SK-N-SH treated with all-trans-retinoic acid at 6 μM for 48 hours (cell line): ENCODE results near the gene TYK2.

Experiments
- ATAC-seq: fragments of 200-7000 bp; cut with Tn5 transposase; 3 replicates; pipeline ENCODE4 v1.9.1; 2020; ENCODE audit warnings: mild to moderate bottlenecking, moderate library complexity
- ARNTL ChIP-seq: fragments of 450-650 bp; formaldehyde crosslinking; IDR thresholded peaks from 2 replicates; pipeline ENCODE4 v1.5.0; 2020; ENCODE audit warnings: low read depth, mild to moderate bottlenecking, moderate library complexity, borderline replicate concordance
- BACH2 ChIP-seq: fragments of 250-450 bp; sonication (Bioruptor Pico); IDR thresholded peaks from 2 replicates; pipeline ENCODE4 v1.9.0; 2021; ENCODE audit warnings: mild to moderate bottlenecking, borderline replicate concordance
- CSDC2 ChIP-seq: fragments of 250-450 bp; sonication (Bioruptor Pico); IDR thresholded peaks from 2 replicates; pipeline ENCODE4 v1.5.0; 2020; ENCODE audit warnings: mild to moderate bottlenecking, moderate library complexity
- CSRNP3 ChIP-seq: fragments of 250-450 bp; sonication (Bioruptor Pico); IDR thresholded peaks from 2 replicates; pipeline ENCODE4 v1.5.1; 2021; ENCODE audit warnings: mild to moderate bottlenecking, moderate library complexity
- GLIS3 ChIP-seq: fragments of 250-450 bp; sonication (Bioruptor Pico); IDR thresholded peaks from 2 replicates; pipeline ENCODE4 v1.5.0; 2020; ENCODE audit warnings: mild to moderate bottlenecking, moderate library complexity
- ISL1 ChIP-seq: fragments of 250-450 bp; sonication (Bioruptor Pico); IDR thresholded peaks from 2 replicates; pipeline ENCODE4 v2.1.2; 2022; ENCODE audit warnings: mild to moderate bottlenecking, moderate library complexity
- OSR1 ChIP-seq: fragments of 250-450 bp; sonication (Bioruptor Pico); IDR thresholded peaks from 2 replicates; pipeline ENCODE4 v1.8.0; 2022; ENCODE audit warnings: moderate library complexity, mild to moderate bottlenecking, inconsistent platforms
- POU6F1 ChIP-seq: fragments of 250-450 bp; sonication (Bioruptor Pico); IDR thresholded peaks from 2 replicates; pipeline ENCODE4 v1.8.0; 2021; ENCODE audit warnings: low read depth, mild to moderate bottlenecking, moderate library complexity, borderline replicate concordance
- PPARA ChIP-seq: fragments of 250-450 bp; sonication (Bioruptor Pico); IDR thresholded peaks from 2 replicates; pipeline ENCODE4 v1.5.0; 2020; ENCODE audit warnings: mild to moderate bottlenecking, borderline replicate concordance
- SNAI2 ChIP-seq: fragments of 250-450 bp; sonication (Bioruptor Pico); IDR thresholded peaks from 2 replicates; pipeline ENCODE4 v1.5.0; 2020; ENCODE audit warnings: mild to moderate bottlenecking, moderate library complexity
- TOX ChIP-seq: fragments of 250-450 bp; sonication (Bioruptor Pico); IDR thresholded peaks from 2 replicates; pipeline ENCODE4 v1.8.0; 2021; ENCODE audit warnings: mild to moderate bottlenecking, moderate library complexity, borderline replicate concordance
- ZC3H10 ChIP-seq: fragments of 250-450 bp; sonication (Bioruptor Pico); IDR thresholded peaks from 2 replicates; pipeline ENCODE4 v1.5.1; 2021; ENCODE audit warnings: mild to moderate bottlenecking, moderate library complexity
- ZFP3 ChIP-seq: fragments of 250-450 bp; sonication (Bioruptor Pico); IDR thresholded peaks from 2 replicates; pipeline ENCODE4 v1.5.0; 2020; ENCODE audit warnings: mild to moderate bottlenecking, moderate library complexity
- ZFP30 ChIP-seq: fragments of 450-650 bp; formaldehyde crosslinking; IDR thresholded peaks from 2 replicates; pipeline ENCODE4 v1.5.0; 2022; ENCODE audit warnings: mild to moderate bottlenecking, moderate library complexity
- ZNF565 ChIP-seq: fragments of 450-650 bp; formaldehyde crosslinking; conservative IDR thresholded peaks from 2 replicates; pipeline ENCODE4 v1.5.0; 2020; ENCODE audit warnings: low read depth, mild to moderate bottlenecking, moderate library complexity
- ZNF70 ChIP-seq: fragments of 450-650 bp; formaldehyde crosslinking; IDR thresholded peaks from 2 replicates; pipeline ENCODE4 v1.5.0; 2020; ENCODE audit warnings: mild to moderate bottlenecking, moderate library complexity
- ZNF8 ChIP-seq: fragments of 450-650 bp; formaldehyde crosslinking; IDR thresholded peaks from 2 replicates; pipeline ENCODE4 v1.5.0; 2020; ENCODE audit warnings: mild to moderate bottlenecking, moderate library complexity
- TF ChIP-seq, protein P1 (sequence below): fragments of 250-450 bp; sonication (Bioruptor Pico); IDR thresholded peaks from 2 replicates; pipeline ENCODE4 v1.5.1; 2020; ENCODE audit warnings: low read depth, mild to moderate bottlenecking, moderate library complexity
- TF ChIP-seq, protein P2 (sequence below): fragments of 250-450 bp; sonication (Bioruptor Pico); IDR thresholded peaks from 2 replicates; pipeline ENCODE4 v1.8.0; 2020; ENCODE audit warnings: mild to moderate bottlenecking, moderate library complexity, borderline replicate concordance
- TF ChIP-seq, protein P3 (sequence below): fragments of 250-450 bp; sonication (Bioruptor Pico); IDR thresholded peaks from 2 replicates; pipeline ENCODE4 v1.5.0; 2020; ENCODE audit warnings: mild to moderate bottlenecking, moderate library complexity

The TYK2 gene

DNA sequence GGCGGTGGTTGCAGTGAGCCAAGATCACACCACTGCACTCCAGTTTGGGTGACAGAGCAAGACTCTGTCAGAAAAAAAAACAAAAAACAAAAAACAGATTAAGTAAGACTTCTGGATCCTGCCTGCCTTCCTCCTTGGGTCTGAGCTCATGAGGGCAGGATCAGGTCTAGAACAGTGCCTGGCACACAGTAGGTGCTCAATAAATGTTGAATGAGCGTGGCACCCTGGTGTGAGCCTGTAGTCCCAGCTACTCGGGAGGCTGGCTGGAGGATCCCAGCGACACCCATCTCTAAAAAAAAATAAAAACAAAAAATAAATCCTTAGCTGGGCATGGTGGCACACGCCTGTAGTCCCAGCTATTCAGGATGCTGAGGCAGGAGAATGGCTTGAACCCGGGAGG, 25.8 kb upstream of the TYK2 start (continued):
- TF ChIP-seq CSRNP3 (no peak), ZC3H10 (CRISPR knock-in tag) (no peak)

DNA sequence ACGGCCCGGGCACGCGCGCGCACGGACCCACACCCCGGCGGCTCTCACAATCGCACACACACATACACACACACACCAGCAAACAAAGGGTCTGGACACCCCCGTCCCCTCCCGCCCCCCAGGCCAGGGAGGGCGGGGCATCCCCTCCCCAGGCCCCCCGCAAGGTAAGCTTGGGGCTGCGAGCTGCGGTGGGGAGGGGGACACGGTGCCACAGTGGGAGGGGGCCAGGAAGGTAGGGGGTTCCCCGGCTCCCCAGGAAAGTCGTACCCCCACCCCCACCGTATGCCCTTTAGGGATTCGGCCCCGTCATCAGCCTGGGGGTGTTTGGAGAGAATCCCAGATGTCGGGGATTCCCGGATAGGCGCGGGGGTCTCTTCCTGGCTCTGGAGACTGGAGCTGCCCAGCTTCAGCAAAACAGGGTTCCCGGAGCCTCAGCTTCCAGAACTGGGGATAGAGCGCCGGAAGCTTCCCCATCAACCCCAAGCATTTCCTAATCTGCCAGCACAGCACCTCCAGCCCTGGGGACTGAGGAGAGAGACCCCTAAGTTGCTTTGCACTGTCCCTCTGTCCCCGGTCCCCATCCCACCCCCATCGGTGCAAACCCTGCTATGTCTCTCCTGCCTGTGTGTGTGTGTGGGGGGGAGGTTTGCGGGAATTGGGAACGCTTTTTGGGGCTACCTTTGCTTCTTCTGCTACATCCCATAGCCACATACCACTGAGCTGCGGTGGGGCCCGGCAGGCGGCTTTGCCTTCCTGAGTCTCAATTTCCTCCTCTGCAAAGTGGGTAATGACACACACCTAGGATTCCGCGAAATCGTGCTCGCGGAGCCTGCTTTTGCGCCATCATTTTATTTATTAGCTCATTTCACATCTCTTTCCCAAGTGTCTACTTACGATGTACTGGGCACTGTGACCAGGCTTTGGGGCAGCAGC, 24.8 kb upstream of the TYK2 start:
- ATAC-seq: no peak
- TF ChIP-seq ZNF70 (CRISPR knock-in tag): no peak
- TF ChIP-seq ZNF8 (CRISPR knock-in tag): no peak
- no peak for TF ChIP-seq POU6F1
- TF ChIP-seq CSDC2 (CRISPR knock-in tag): no peak
- no peak for TF ChIP-seq ARNTL (CRISPR knock-in tag)
- no peak for TF ChIP-seq ZNF565
- TF ChIP-seq, protein P1, sequence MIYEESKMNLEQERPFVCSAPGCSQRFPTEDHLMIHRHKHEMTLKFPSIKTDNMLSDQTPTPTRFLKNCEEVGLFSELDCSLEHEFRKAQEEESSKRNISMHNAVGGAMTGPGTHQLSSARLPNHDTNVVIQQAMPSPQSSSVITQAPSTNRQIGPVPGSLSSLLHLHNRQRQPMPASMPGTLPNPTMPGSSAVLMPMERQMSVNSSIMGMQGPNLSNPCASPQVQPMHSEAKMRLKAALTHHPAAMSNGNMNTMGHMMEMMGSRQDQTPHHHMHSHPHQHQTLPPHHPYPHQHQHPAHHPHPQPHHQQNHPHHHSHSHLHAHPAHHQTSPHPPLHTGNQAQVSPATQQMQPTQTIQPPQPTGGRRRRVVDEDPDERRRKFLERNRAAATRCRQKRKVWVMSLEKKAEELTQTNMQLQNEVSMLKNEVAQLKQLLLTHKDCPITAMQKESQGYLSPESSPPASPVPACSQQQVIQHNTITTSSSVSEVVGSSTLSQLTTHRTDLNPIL (CRISPR knock-in tag): no peak
- no peak for TF ChIP-seq SNAI2 (CRISPR knock-in tag)
- TF ChIP-seq, protein P2, sequence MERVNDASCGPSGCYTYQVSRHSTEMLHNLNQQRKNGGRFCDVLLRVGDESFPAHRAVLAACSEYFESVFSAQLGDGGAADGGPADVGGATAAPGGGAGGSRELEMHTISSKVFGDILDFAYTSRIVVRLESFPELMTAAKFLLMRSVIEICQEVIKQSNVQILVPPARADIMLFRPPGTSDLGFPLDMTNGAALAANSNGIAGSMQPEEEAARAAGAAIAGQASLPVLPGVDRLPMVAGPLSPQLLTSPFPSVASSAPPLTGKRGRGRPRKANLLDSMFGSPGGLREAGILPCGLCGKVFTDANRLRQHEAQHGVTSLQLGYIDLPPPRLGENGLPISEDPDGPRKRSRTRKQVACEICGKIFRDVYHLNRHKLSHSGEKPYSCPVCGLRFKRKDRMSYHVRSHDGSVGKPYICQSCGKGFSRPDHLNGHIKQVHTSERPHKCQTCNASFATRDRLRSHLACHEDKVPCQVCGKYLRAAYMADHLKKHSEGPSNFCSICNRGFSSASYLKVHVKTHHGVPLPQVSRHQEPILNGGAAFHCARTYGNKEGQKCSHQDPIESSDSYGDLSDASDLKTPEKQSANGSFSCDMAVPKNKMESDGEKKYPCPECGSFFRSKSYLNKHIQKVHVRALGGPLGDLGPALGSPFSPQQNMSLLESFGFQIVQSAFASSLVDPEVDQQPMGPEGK: no peak
- no peak for TF ChIP-seq BACH2 (CRISPR knock-in tag)
- TF ChIP-seq ZC3H10 (CRISPR knock-in tag): no peak
- no peak for TF ChIP-seq GLIS3 (CRISPR knock-in tag)
- no peak for TF ChIP-seq ZFP30 (CRISPR knock-in tag)
- TF ChIP-seq, protein P3, sequence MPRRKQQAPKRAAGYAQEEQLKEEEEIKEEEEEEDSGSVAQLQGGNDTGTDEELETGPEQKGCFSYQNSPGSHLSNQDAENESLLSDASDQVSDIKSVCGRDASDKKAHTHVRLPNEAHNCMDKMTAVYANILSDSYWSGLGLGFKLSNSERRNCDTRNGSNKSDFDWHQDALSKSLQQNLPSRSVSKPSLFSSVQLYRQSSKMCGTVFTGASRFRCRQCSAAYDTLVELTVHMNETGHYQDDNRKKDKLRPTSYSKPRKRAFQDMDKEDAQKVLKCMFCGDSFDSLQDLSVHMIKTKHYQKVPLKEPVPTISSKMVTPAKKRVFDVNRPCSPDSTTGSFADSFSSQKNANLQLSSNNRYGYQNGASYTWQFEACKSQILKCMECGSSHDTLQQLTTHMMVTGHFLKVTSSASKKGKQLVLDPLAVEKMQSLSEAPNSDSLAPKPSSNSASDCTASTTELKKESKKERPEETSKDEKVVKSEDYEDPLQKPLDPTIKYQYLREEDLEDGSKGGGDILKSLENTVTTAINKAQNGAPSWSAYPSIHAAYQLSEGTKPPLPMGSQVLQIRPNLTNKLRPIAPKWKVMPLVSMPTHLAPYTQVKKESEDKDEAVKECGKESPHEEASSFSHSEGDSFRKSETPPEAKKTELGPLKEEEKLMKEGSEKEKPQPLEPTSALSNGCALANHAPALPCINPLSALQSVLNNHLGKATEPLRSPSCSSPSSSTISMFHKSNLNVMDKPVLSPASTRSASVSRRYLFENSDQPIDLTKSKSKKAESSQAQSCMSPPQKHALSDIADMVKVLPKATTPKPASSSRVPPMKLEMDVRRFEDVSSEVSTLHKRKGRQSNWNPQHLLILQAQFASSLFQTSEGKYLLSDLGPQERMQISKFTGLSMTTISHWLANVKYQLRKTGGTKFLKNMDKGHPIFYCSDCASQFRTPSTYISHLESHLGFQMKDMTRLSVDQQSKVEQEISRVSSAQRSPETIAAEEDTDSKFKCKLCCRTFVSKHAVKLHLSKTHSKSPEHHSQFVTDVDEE: no peak
- TF ChIP-seq ISL1: no peak
- TF ChIP-seq TOX: no peak

DNA sequence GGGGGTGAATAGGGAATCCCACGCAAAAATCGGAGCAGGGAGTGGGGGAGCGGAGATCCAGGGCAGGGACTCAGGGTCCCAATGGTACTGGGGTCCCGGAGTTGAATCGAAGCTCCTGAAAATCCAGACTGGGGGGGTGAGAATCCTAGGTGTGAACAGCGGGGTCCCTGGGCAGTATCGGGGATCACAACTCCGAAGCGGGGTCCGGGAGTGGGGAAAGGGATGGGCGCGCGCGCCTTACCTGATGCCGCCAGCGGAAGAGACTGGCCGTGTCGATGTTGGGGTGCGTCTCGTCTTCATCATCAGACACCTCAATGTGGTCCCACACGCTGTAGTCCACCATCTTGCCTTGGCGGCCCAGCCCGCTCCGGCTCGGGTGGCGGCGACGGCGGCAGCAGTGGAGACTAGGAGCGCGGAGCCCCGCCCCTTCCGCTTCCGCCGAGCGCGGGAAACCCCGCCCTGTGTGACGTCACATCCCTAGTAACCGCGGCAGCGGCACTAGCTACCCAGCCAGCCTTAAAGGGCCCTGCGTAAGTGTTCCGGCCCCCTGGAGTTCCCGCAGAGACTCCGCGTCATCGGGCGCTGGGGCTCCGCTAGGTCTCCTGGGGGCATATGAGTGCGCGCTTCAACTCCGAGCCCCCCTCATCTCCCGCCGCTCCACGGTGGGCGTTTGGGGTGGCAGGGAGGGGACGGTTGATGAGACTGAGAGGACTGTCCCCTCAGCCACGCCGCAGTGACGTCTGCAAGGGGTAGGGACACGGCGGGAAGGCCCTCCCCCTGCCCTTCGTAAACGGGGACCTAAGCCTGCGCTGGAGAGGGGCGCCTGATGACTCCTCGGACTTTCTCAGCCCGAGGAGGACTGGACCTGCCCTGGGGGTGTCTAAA, 23.0 kb upstream of the TYK2 start, which contains the start of gene CDC37:
TSS of gene CDC37 (minus strand) at position 406 of the 885 bp plus-strand sequence. CDS start at position 343, 63 bp downstream.
- ATAC-seq: peak; percentile 86
- no peak for TF ChIP-seq ISL1
- no peak for TF ChIP-seq PPARA (CRISPR knock-in tag)
- no peak for TF ChIP-seq POU6F1
- no peak for TF ChIP-seq CSRNP3
- no peak for TF ChIP-seq ZFP3 (CRISPR knock-in tag)
- TF ChIP-seq OSR1 (CRISPR knock-in tag): no peak
